K562 (cell line): ENCODE data around the gene HLCS. TPM values are rescaled to one million over a fixed set of nuclear protein-coding genes. Genes with fewer than 3 reads are reported as not detected.
A peak's percentile ranks its signal among the peaks of the same experiment; 100 is the strongest.

ENCODE experiments used
- ATAC-seq: fragments of 200-7000 bp; cut with Tn5 transposase; 3 replicates; pipeline ENCODE4 v1.9.1; 2020; ENCODE audit warnings: moderate library complexity
- BruUV-seq: library from RNA; stranded (reverse); fragments of 400-500 nt; replicated peaks from 2 replicates; lab custom pipeline; 2021; lab: Mats Ljungman, UMichigan
- CTCF ChIA-PET: fragments of 300-600 bp; formaldehyde crosslinking; extraction: SDS; loops from one replicate; lab custom pipeline; 2021; ENCODE audit warnings: low intra/inter-chr PET ratio; lab: Yijun Ruan, JAX
- POLR2A ChIA-PET: fragments of 300-600, 350-650 bp; sonication (Branson Sonifier 250); formaldehyde crosslinking; extraction: SDS; loops from one replicate; lab custom pipeline; 2021; ENCODE audit warnings: antibody characterized with exemption, inconsistent platforms; lab: Yijun Ruan, JAX
- DNase-seq, 4 experiments: peaks; one replicate each; pipeline versions ENCODE4 v3.0.0 to v3.0.0-alpha.2; 2011 to 2018; ENCODE audit warnings: low spot score in 3 of 4, mixed read lengths in 3 of 4; ENCODE audit errors: extremely low read depth in 1 of 4
- FAIRE-seq: peaks from 2 replicates; lab custom pipeline; 2011; peaks lifted over from hg19 to GRCh38; lab: Jason Lieb, UNC
- H2AFZ ChIP-seq: 2 replicates; pipeline ENCODE4 v1.6.0; 2011; ENCODE audit warnings: low read depth, low read length, control low read depth, inconsistent platforms
- H3K27ac ChIP-seq: fragments of 200-600 bp; 3 replicates; pipeline ENCODE4 v1.8.0; 2011; ENCODE audit warnings: low read depth, mild to moderate bottlenecking, control low read depth, inconsistent platforms, low read length, moderate library complexity, mixed read lengths; ENCODE audit errors: extremely low read depth
- H3K27me3 ChIP-seq, 2 experiments: fragments of 300-600 bp in 1 of 2; 2 replicates in 1 of 2; 3 replicates in 1 of 2; pipeline versions ENCODE4 v1.6.0 to v1.8.0; 2011; ENCODE audit warnings: inconsistent platforms in 2 of 2, low read length in 2 of 2, mild to moderate bottlenecking in 1 of 2, mixed read lengths in 1 of 2, moderate library complexity in 1 of 2; ENCODE audit not compliant: control insufficient read depth in 2 of 2, insufficient read depth in 2 of 2
- H3K36me3 ChIP-seq: fragments of 300-600 bp; 3 replicates; pipeline ENCODE4 v1.8.0; 2011; ENCODE audit warnings: mild to moderate bottlenecking, low read length, inconsistent platforms; ENCODE audit not compliant: control insufficient read depth, insufficient read depth
- H3K4me1 ChIP-seq, 2 experiments: fragments of 200-600 bp in 1 of 2; replicated peaks in 1 of 2; 2 replicates in 1 of 2; 3 replicates in 1 of 2; pipeline versions ENCODE4 v1.5.1 to v1.8.0; 2011; ENCODE audit warnings: inconsistent platforms in 2 of 2, low read length in 2 of 2, mild to moderate bottlenecking in 1 of 2, mixed read lengths in 1 of 2, moderate library complexity in 1 of 2; ENCODE audit not compliant: control insufficient read depth in 2 of 2, insufficient read depth in 2 of 2
- H3K4me2 ChIP-seq: 2 replicates; pipeline ENCODE4 v1.6.1; 2011; ENCODE audit warnings: low read length, control low read depth, inconsistent platforms, mixed read lengths; ENCODE audit not compliant: insufficient read depth
- H3K4me3 ChIP-seq: fragments of 200-600 bp; sonication (generic), shearing (Covaris generic); 2 replicates; pipeline ENCODE4 v1.5.1; 2016; ENCODE audit warnings: control low read depth, inconsistent platforms
- H3K79me2 ChIP-seq: fragments of 200-600 bp; 3 replicates; pipeline ENCODE4 v1.8.0; 2011; ENCODE audit warnings: low read length, inconsistent platforms; ENCODE audit not compliant: control insufficient read depth, insufficient read depth
- H3K9ac ChIP-seq, 2 experiments: 2 replicates each; pipeline versions ENCODE4 v1.6.0 to v1.6.1; 2011; ENCODE audit warnings: low read depth in 2 of 2, low read length in 2 of 2, control low read depth in 1 of 2, inconsistent platforms in 1 of 2, mild to moderate bottlenecking in 1 of 2, mixed read lengths in 1 of 2; ENCODE audit not compliant: insufficient read depth in 1 of 2
- H3K9me1 ChIP-seq: one replicate; pipeline ENCODE4 v1.6.0; 2011; ENCODE audit warnings: inconsistent platforms, mild to moderate bottlenecking, low read length, moderate library complexity; ENCODE audit not compliant: control insufficient read depth, insufficient read depth
- H3K9me3 ChIP-seq: replicated peaks from 2 replicates; pipeline ENCODE4 v1.5.1; 2011; ENCODE audit warnings: low read depth, low read length, inconsistent platforms; ENCODE audit not compliant: control insufficient read depth, insufficient read depth
- H4K20me1 ChIP-seq: replicated peaks from 2 replicates; pipeline ENCODE4 v1.6.1; 2011; ENCODE audit warnings: low read length, inconsistent platforms, mixed read lengths; ENCODE audit not compliant: control insufficient read depth, insufficient read depth
- ATF7 ChIP-seq: fragments of 450-650 bp; IDR thresholded peaks from 2 replicates; pipeline ENCODE4 v1.7.1; 2014; ENCODE audit warnings: mild to moderate bottlenecking, moderate library complexity
- BCOR ChIP-seq: fragments of 450-650 bp; IDR thresholded peaks from 2 replicates; pipeline ENCODE4 v1.6.1; 2016
- CBX8 ChIP-seq: fragments of 200-600 bp; sonication (generic); IDR thresholded peaks from 2 replicates; pipeline ENCODE4 v1.6.1; 2012; ENCODE audit warnings: borderline replicate concordance, mixed run types, low read depth, mild to moderate bottlenecking, moderate library complexity, mixed read lengths, low read length, control low read depth, inconsistent platforms; ENCODE audit not compliant: poor library complexity, severe bottlenecking; ENCODE audit errors: extremely low read depth
- MECOM ChIP-seq: fragments of 250-450 bp; sonication (Bioruptor Pico); IDR thresholded peaks from 2 replicates; pipeline ENCODE4 v1.8.0; 2022; ENCODE audit warnings: inconsistent platforms
- POLR2AphosphoS2 ChIP-seq: IDR thresholded peaks from 2 replicates; pipeline ENCODE4 v1.6.1; 2012; ENCODE audit warnings: low read length, improper control_type of control experiment
- POLR3A ChIP-seq: IDR thresholded peaks from 2 replicates; pipeline ENCODE4 v1.6.1; 2011; ENCODE audit warnings: borderline replicate concordance, mild to moderate bottlenecking, moderate library complexity; ENCODE audit not compliant: insufficient read length, insufficient read depth; ENCODE audit errors: extremely low read depth
- RAD21 ChIP-seq, 2 experiments: fragments of 250-450 bp in 1 of 2; fragments of 450-650 bp in 1 of 2; sonication (Bioruptor Pico) in 1 of 2; formaldehyde crosslinking in 1 of 2; IDR thresholded peaks in 1 of 2; conservative IDR thresholded peaks in 1 of 2; 2 replicates each; pipeline versions ENCODE4 v1.4.0 to v1.8.0; 2020 to 2022; ENCODE audit warnings: mild to moderate bottlenecking in 2 of 2, moderate library complexity in 1 of 2
- SRSF7 ChIP-seq: fragments of 200-400 bp; formaldehyde crosslinking; optimal IDR thresholded peaks from 2 replicates; pipeline ENCODE3; 2017; ENCODE audit warnings: mild to moderate bottlenecking, low read depth, low read length
- ZNF217 ChIP-seq: sonication (generic); formaldehyde crosslinking; IDR thresholded peaks from 2 replicates; pipeline ENCODE4 v1.8.0; 2022; ENCODE audit warnings: mild to moderate bottlenecking, missing genetic modification reagents
- WGBS: fragments of 100-300 bp; shearing (Covaris generic); methylation state at CpG from one replicate; pipeline ENCODE4 v1.1.6; 2016; ENCODE audit warnings: low coverage, mixed read lengths; ENCODE audit not compliant: insufficient coverage; ENCODE audit errors: missing lambda C conversion rate; 5-methylcytosine and 5-hydroxymethylcytosine counted together
- in situ Hi-C: fragments of 300-500 bp; cut with MboI; formaldehyde crosslinking; loops from 4 replicates; pipeline ENCODE4 v1.15.0; 2018; ENCODE audit warnings: inconsistent platforms, mixed read lengths
- intact Hi-C: fragments of 100-400 bp; cut with micrococcal nuclease; formaldehyde crosslinking; loops from 2 replicates; pipeline ENCODE4 v1.14.2; 2022
- polyA plus RNA-seq, 8 experiments: library from polyadenylated mRNA; depleted of rRNA in 4 of 8; stranded (reverse) in 5 of 8; unstranded in 3 of 8; fragments of >200 nt; fragmentation: Nextera tagmentation in 2 of 8; fragmentation: Illumina TruSeq in 1 of 8; extraction: Ambion mirVana in 2 of 8; extraction: Trizol in 1 of 8; gene quantifications; 2 replicates each; pipeline versions ENCODE4 v1.2.1 to v1.2.3, GENCODE V29; 2011 to 2014; ENCODE audit warnings: inconsistent platforms in 1 of 8, missing spikeins in 1 of 8
- total RNA-seq, 7 experiments: library from RNA; depleted of rRNA in 6 of 7; stranded (reverse); fragments of >200 nt in 6 of 7; fragmentation: Illumina TruSeq in 2 of 7; extraction: Trizol in 2 of 7; gene quantifications; 2 replicates each; pipeline versions ENCODE4 v1.2.1 to v1.2.3, GENCODE V29; 2011 to 2021; ENCODE audit warnings: low replicate concordance in 1 of 7
- TF ChIP-seq, protein P1 (sequence below), 3 experiments: IDR thresholded peaks in 2 of 3; conservative IDR thresholded peaks in 1 of 3; 2 replicates each; pipeline ENCODE4 v1.5.1; 2011 to 2012; ENCODE audit warnings: low read length in 3 of 3, mild to moderate bottlenecking in 3 of 3, control low read depth in 2 of 3, improper control_type of control experiment in 1 of 3, inconsistent platforms in 1 of 3, low read depth in 1 of 3, mixed read lengths in 1 of 3, moderate library complexity in 1 of 3; ENCODE audit not compliant: insufficient read depth in 2 of 3

Gene HLCS
- total and polyA plus RNA-seq, 9 of the 15 experiments (the other 6 are each of a cell fraction or from before 2014, with no cell fraction given): 3.0 to 21.5 (median 17.1) TPM

DNA sequence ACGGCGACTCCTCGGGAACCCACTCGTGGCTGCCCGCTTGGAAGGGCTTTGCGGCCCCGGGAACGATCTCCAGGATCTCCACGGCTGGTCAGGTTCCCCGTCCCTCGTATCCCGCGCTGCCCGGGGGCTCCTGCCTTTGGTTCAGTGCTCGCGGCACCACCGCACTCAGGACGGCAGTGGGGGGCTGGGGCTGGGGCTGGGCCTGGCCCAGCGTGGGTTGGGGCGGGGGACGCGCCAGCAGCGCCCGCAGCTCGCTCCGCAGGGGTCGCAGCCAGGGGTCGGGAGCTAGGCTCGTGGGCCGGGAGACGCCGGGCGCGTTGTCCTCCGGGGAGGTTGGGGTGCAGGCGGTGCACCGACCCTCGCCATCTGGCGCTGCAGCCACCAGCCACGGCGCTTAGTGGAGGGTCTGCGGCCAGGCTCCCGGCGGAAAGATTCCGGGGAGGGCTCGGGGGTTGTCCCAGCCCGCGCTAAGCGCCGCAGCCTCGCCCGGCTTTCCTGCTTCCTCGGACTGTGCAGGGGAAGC lies 258.6 kb downstream of the HLCS start:
- TF ChIP-seq SRSF7 (no peak), BCOR (no peak)
- BruUV-seq: no TSS peak
- no peak overlapping the region for H3K9ac ChIP-seq
- no peaks in the 10 kb centered on the region for H3K36me3 ChIP-seq
- no peak overlapping the region for H2AFZ ChIP-seq
- peaks cover 79 to 89% of the 10 kb centered on the region in 2 experiments for H3K27me3 ChIP-seq
- peaks cover 7% of the 10 kb centered on the region for H4K20me1 ChIP-seq
- no peak overlapping the region for H3K4me2 ChIP-seq
- H3K9me1 ChIP-seq: no peaks in the 10 kb centered on the region
- peaks cover 0 to 27% of the 10 kb centered on the region in 2 experiments; a peak in 2 of 5 replicates for H3K4me1 ChIP-seq
- 23% methylated on average over 38 of the region's 53 CpGs for WGBS
- ChIA-PET CTCF (no interaction called here), POLR2A (no interaction called here)
- no peak overlapping the region for H3K27ac ChIP-seq
- intact Hi-C loops: no loop called here
- H3K79me2 ChIP-seq: no peaks in the 10 kb centered on the region
- in situ Hi-C loops: no loop called here
- H3K9me3 ChIP-seq: no peaks in the 10 kb centered on the region
- ATAC-seq (no peak), FAIRE-seq (no peak), DNase-seq (no peak)
- no peak overlapping the region for H3K4me3 ChIP-seq

DNA sequence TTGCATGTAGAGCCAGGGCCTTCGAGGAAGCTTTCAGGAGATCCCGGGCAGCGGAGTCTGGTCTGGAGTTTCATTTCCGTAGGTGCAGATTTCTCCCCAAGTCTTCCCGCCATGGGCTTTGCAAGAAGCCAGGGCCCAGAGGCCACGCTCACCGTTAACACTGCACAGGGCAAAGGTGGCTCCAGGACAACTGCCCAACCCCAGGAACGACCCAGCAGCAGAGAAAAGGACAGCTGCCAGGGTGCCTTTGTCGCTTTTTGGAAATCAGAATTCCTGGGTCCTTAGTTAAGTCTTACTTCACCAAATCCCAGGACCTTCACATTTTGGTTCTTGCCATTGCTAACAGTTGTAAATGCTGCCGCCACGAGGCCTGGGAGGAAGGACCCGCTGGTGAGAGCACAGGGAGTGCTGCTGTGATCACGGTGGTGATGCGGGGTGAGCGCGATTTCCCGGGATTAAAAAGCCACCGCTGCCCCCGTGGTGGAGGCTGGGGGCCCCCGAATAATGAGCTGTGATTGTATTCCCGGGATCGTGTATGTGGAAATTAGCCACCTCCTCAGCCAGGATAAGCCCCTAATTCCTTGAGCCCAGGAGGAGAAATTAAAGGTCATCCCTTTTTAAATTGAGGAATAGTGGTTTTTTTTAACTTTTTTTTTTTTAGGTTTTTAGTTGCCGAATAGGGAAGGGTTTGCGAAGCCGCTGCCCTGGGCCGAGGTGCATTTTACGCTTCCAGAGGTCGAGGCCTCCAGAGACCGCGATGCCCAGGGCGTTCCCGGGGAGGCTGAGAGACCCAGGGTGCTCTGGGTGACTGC lies 259.3 kb downstream of the HLCS start:
- WGBS: 19% methylated on average over 32 of the region's 32 CpGs
- CTCF ChIA-PET: interaction anchor here (0.6 kb wide), 1 partner anchor 288 kb away, joined by 4 read pairs; no protein-coding TSS in a partner anchor

More for the DNA sequence above, 259.3 kb downstream of the HLCS start:
- TF ChIP-seq POLR3A: no peak
- peak in 1 of 2 experiments; percentile 18; a peak in 1 of 4 replicates for TF ChIP-seq RAD21 (CRISPR knock-in tag; conservative IDR thresholded peaks at IDR 0.05 in 1 of 2, IDR thresholded peaks at IDR 0.05 in 1 of 2)
- TF ChIP-seq, protein P1, sequence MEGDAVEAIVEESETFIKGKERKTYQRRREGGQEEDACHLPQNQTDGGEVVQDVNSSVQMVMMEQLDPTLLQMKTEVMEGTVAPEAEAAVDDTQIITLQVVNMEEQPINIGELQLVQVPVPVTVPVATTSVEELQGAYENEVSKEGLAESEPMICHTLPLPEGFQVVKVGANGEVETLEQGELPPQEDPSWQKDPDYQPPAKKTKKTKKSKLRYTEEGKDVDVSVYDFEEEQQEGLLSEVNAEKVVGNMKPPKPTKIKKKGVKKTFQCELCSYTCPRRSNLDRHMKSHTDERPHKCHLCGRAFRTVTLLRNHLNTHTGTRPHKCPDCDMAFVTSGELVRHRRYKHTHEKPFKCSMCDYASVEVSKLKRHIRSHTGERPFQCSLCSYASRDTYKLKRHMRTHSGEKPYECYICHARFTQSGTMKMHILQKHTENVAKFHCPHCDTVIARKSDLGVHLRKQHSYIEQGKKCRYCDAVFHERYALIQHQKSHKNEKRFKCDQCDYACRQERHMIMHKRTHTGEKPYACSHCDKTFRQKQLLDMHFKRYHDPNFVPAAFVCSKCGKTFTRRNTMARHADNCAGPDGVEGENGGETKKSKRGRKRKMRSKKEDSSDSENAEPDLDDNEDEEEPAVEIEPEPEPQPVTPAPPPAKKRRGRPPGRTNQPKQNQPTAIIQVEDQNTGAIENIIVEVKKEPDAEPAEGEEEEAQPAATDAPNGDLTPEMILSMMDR (IDR thresholded peaks at IDR 0.05 in 2 of 3, conservative IDR thresholded peaks at IDR 0.05 in 1 of 3; ENCODE audit: insufficient read depth in 2 of 3, low read depth in 1 of 3, low read length in 3 of 3): peak; percentile 12 to 17 (median 14); a peak in 2 of 6 replicates
- TF ChIP-seq CBX8: peak; percentile 20
- TF ChIP-seq ZNF217 (CRISPR knock-in tag): no peak
- no peak for TF ChIP-seq POLR2AphosphoS2
- TF ChIP-seq MECOM: no peak
- TF ChIP-seq ATF7: no peak
- TF ChIP-seq, all 486 proteins: peak for 3
- no peak overlapping the region for H3K4me2 ChIP-seq
- H3K27me3 ChIP-seq: peaks cover 86% of the 10 kb centered on the region in 2 experiments
- H3K9me1 ChIP-seq: no peaks in the 10 kb centered on the region
- no peak overlapping the region for H3K27ac ChIP-seq
- peak; percentile 19; the same call in 1 of the 3 replicates for ATAC-seq
- H2AFZ ChIP-seq: no peak overlapping the region
- BruUV-seq: no TSS peak
- peaks cover 7% of the 10 kb centered on the region for H4K20me1 ChIP-seq
- no peaks in the 10 kb centered on the region for H3K79me2 ChIP-seq
- no peaks in the 10 kb centered on the region for H3K36me3 ChIP-seq
- H3K9me3 ChIP-seq: no peaks in the 10 kb centered on the region
- POLR2A ChIA-PET: no interaction called here
- intact Hi-C loops (no loop called here), in situ Hi-C loops (no loop called here)
- H3K4me1 ChIP-seq: peaks cover 0 to 27% of the 10 kb centered on the region in 2 experiments; a peak in 2 of 5 replicates
- no peak overlapping the region for H3K4me3 ChIP-seq
- FAIRE-seq: no peak
- peak in 1 of 4 experiments; percentile 17 for DNase-seq
- H3K9ac ChIP-seq: no peak overlapping the region
